GM21825 (cell line): ENCODE data around the gene DNAH11.
"Not testable (repeated sequence)": the region's sequence is repeated elsewhere in the genome, so short reads cannot be mapped to it uniquely, and the experiment has no call there.

Experiments
- ATAC-seq: cut with Tn5 transposase; IDR thresholded peaks from one replicate; pipeline ENCODE4 v1.9.1; 2021; ENCODE audit warnings: mild to moderate bottlenecking, moderate library complexity; ENCODE audit not compliant: unreplicated experiment

DNAH11 gene

GRCh38 chr7:21707566-21707965 lies 164.7 kb downstream of the DNAH11 start:
- ATAC-seq = no peak

- no peak for ATAC-seq
Observed at GRCh38 chr7:21708096-21708495, 165.3 kb downstream of the DNAH11 start.

DNA sequence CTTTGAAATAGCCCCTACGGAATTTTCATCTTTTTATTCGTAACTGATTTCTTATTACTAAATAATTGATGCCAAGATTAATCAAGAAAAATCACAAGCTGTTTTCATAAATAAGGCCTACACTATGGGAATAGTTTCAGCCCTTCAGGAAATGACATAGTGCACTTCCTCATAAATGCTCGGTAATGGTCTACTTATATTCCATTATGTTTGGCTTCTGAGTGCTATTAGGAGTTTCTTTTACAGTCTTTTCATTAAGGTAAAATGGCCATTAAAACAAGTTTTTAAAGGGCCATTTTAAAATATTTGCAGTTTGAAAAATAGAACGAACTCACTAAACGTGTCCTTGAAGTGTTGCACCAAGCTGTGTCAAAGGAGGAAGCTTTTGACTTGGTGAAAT lies 174.5 kb downstream of the DNAH11 start:
- no peak for ATAC-seq

GRCh38 chr7:21718391-21718790 lies 175.6 kb downstream of the DNAH11 start:
- no peak for ATAC-seq

GRCh38 chr7:21719846-21720245 lies 177.0 kb downstream of the DNAH11 start:
- no peak for ATAC-seq

DNA sequence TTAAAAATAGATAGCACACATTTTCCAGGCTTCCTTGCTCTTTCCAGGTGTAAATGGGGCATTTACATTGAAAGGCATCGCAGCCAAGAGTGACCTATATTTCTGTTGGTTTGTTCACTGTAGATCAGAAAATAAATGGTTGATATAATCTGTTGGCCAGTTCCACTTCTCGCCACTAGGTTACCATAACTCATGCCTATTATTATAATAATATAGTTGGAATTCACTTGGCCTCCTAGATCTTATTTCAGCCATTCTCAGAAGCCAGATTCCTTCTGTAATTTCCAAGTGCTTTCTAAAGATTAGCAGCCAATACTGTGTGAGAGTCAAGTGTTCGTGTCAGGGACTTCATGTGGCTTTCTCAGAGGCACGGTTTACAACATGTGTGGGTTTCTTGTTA lies 179.5 kb downstream of the DNAH11 start:
- ATAC-seq = no peak

- no peak for ATAC-seq
Observed at GRCh38 chr7:21724562-21724961, 181.7 kb downstream of the DNAH11 start.

GRCh38 chr7:21730399-21730798 lies 187.6 kb downstream of the DNAH11 start:
- ATAC-seq = no peak

DNA sequence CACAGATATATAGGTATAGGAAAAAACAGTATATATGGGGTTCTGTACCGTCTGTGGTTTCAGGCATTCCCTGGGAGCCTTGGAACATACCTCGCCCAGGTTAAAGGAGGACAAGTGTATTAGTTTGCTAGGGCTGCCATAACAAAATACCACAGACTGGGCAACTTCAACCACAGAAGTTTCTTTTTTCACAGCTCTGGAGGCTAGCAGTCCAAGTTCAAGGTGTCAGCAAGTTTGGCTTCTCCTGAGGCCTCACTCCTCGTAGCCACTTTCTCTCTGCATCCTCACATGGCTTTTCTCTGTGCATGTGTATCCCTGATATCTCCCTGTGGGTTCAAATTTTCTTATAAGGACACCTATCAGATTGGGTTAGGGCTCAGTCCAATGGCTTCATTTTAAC lies 189.1 kb downstream of the DNAH11 start:
- no peak for ATAC-seq

GRCh38 chr7:21732956-21733355 lies 190.1 kb downstream of the DNAH11 start:
- ATAC-seq = not testable (repeated sequence)

GRCh38 chr7:21733837-21734236 lies 191.0 kb downstream of the DNAH11 start:
- no peak for ATAC-seq

GRCh38 chr7:21743493-21743892 lies 200.7 kb downstream of the DNAH11 start:
- ATAC-seq = no peak

- no peak for ATAC-seq
Observed at GRCh38 chr7:21746949-21747348, 204.1 kb downstream of the DNAH11 start.

GRCh38 chr7:21747806-21748205 lies 205.0 kb downstream of the DNAH11 start:
- no peak for ATAC-seq

GRCh38 chr7:21749378-21749777 lies 206.5 kb downstream of the DNAH11 start:
- ATAC-seq = no peak

- no peak for ATAC-seq
Observed at GRCh38 chr7:21753071-21753470, 210.2 kb downstream of the DNAH11 start.

- no peak for ATAC-seq
Observed at GRCh38 chr7:21754963-21755362, 212.1 kb downstream of the DNAH11 start.

DNA sequence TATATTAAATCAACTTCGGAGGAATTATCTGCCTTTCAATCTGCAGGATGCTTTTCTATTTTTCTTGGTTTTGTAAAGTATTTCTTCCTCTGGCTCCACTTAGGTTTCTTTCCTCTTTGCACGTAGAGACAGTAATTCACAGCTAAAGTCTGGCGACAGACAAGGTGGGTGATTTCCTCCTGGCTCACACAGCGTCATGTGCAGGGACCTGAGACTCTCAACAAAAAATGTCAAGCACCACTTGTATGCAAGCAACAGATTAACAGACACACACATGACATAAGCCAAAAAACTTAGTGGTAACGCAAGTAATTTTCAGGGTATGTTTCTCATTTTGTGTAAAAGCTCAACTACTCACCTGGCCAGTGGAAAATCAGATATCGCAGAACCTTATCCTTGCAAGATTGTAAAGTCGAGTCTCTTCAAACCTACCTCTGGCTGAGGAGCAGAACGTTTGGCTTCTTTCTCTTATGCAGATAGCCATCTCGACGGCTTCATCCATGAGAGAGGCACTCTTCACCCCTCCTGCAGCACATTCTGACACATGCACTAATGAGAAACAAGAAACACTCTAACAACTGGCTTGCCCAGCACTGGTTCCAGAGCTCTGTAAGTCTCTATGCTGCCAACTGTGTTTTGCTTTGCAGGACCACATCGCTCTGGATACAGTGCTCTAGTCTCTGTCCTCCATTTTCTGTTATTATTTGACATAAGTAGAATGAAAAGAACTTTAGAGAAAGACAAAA lies 214.9 kb downstream of the DNAH11 start:
- no peak for ATAC-seq

DNA sequence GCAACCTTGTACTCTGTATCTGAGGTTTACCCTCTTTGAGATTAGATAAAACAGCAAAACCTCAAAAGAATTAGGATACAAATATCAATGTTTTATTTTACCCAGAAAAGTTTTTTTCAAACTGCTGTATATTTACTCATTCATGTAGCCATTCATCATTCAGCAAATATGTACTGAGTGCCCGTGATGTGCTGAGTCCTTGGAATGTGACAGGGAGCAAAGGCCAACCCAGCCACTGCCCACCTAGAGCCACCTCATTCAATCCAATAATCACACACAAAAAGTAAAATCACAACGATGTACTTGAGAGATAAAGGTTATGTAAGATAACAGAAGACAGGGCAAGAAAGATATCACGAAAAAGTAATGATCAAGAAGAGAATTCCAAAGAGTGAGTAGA lies 215.4 kb downstream of the DNAH11 start:
- ATAC-seq = no peak

DNA sequence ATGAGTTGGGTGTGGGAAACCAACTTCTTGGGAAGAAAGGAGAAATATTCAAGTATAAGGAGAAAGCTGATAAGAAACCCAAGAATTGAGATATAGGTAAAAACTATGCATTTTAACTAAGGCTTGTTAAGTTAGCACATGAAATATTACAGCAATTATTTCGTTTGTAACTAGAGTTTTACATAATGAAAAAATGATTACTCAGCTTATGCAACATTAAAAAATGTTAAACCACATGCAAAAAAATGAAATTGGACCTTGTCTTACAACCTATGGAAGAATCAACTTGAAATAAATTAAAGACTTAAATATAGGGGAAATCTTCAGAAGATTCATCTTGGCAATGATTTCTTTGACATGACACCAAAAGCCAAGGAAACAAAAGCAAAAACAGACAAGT lies 219.6 kb downstream of the DNAH11 start:
- ATAC-seq = no peak

- no peak for ATAC-seq
Observed at GRCh38 chr7:21763818-21764217, 221.0 kb downstream of the DNAH11 start.

GRCh38 chr7:21766218-21766617 lies 223.4 kb downstream of the DNAH11 start:
- ATAC-seq = no peak

- no peak for ATAC-seq
Observed at GRCh38 chr7:21767300-21767900, 224.6 kb downstream of the DNAH11 start.
